H1 (cell line): ENCODE data around the gene NPFFR1.

Experiments used
- CTCF ChIP-seq, 3 experiments: IDR thresholded peaks; 1 replicate in 2 of 3; 2 replicates in 1 of 3; pipeline versions ENCODE4 v1.5.1 to v1.6.1; 2011; ENCODE audit warnings: low read length in 3 of 3, mild to moderate bottlenecking in 3 of 3, inconsistent platforms in 2 of 3, low read depth in 1 of 3, moderate library complexity in 1 of 3; ENCODE audit not compliant: insufficient read depth in 1 of 3; ENCODE audit errors: control extremely low read depth in 1 of 3
- MAFK ChIP-seq: IDR thresholded peaks from 2 replicates; pipeline ENCODE4 v1.6.1; 2012; ENCODE audit warnings: low read depth, mild to moderate bottlenecking, improper control_type of control experiment, low read length
- PHF8 ChIP-seq: fragments of 200-600 bp; sonication (generic); conservative IDR thresholded peaks from 2 replicates; pipeline ENCODE4 v1.7.1; 2012; ENCODE audit warnings: low read depth, mild to moderate bottlenecking, inconsistent platforms, low read length, moderate library complexity
- POLR2A ChIP-seq, 2 experiments: IDR thresholded peaks; 1 replicate in 1 of 2; 2 replicates in 1 of 2; pipeline ENCODE4 v1.6.1; 2011; ENCODE audit warnings: low read depth in 2 of 2, low read length in 2 of 2, mild to moderate bottlenecking in 2 of 2; ENCODE audit errors: control extremely low read depth in 1 of 2
- POU5F1 ChIP-seq: IDR thresholded peaks from 2 replicates; pipeline ENCODE4 v1.6.1; 2011; ENCODE audit warnings: low read depth, mild to moderate bottlenecking, low read length, moderate library complexity
- TAF7 ChIP-seq: optimal IDR thresholded peaks from 2 replicates; pipeline ENCODE3; 2011; ENCODE audit warnings: low read depth, mild to moderate bottlenecking, inconsistent platforms, low read length, moderate library complexity, borderline replicate concordance
- ZNF274 ChIP-seq: IDR thresholded peaks from 2 replicates; pipeline ENCODE4 v1.7.0; 2012; ENCODE audit warnings: low read length, borderline replicate concordance; ENCODE audit errors: extremely low read depth
- TF ChIP-seq, protein P1 (sequence below): IDR thresholded peaks from 2 replicates; pipeline ENCODE4 v1.6.1; 2012; ENCODE audit warnings: inconsistent platforms

DNA sequence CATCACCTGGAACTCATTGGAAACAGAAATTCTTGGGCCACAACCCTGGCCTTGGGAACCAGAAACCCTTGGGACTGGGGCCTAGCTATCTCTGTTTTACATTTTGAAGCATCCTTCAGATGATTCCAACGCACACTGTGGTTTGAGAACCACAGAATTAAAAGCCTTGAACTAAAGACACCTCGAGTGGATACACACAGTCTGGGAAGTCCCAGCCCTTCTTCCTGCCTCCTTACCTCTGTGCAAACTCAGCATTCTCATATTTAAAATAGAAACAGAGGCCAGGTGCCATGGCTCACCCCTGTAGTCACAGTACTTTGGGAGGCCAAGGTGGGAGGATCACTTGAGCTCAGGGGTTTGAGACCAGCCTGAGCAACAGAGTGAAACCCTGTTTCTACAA lies 12.9 kb downstream of the NPFFR1 start:
- no peak for TF ChIP-seq MAFK
- TF ChIP-seq CTCF (IDR thresholded peaks at IDR 0.05; ENCODE audit: control extremely low read depth in 1 of 3, insufficient read depth in 1 of 3, low read depth in 1 of 3, low read length in 3 of 3) = no peak
- TF ChIP-seq, protein P1, sequence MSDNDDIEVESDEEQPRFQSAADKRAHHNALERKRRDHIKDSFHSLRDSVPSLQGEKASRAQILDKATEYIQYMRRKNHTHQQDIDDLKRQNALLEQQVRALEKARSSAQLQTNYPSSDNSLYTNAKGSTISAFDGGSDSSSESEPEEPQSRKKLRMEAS = no peak
- TF ChIP-seq ZNF274 = no peak
- TF ChIP-seq TAF7 = no peak
- no peak for TF ChIP-seq POU5F1
- no peak for TF ChIP-seq PHF8
- no peak for TF ChIP-seq POLR2A (IDR thresholded peaks at IDR 0.05; ENCODE audit: control extremely low read depth in 1 of 2, low read depth in 2 of 2, low read length in 2 of 2)
